GM19351 (cell line): ENCODE results near the gene SLIT3.

ENCODE experiments used
- ATAC-seq: cut with Tn5 transposase; IDR thresholded peaks from one replicate; pipeline ENCODE4 v1.9.1; 2021; ENCODE audit warnings: mild to moderate bottlenecking, moderate library complexity; ENCODE audit not compliant: unreplicated experiment

The SLIT3 gene

GRCh38 chr5:169178754-169179153, 122.2 kb downstream of the SLIT3 start:
- no peak for ATAC-seq

GRCh38 chr5:169178274-169178673, 122.7 kb downstream of the SLIT3 start:
- ATAC-seq: no peak

GRCh38 chr5:169176709-169177694, 123.9 kb downstream of the SLIT3 start:
- no peak for ATAC-seq

GRCh38 chr5:169175733-169176132, 125.2 kb downstream of the SLIT3 start:
- no peak for ATAC-seq

GRCh38 chr5:169174923-169175322, 126.0 kb downstream of the SLIT3 start:
- no peak for ATAC-seq

GRCh38 chr5:169173372-169173771, 127.6 kb downstream of the SLIT3 start:
- ATAC-seq: no peak

- ATAC-seq: no peak
Measured at GRCh38 chr5:169171515-169171914, 129.4 kb downstream of the SLIT3 start.

- no peak for ATAC-seq
Measured at GRCh38 chr5:169169783-169170182, 131.2 kb downstream of the SLIT3 start.

- ATAC-seq: no peak
Measured at GRCh38 chr5:169168280-169168679, 132.7 kb downstream of the SLIT3 start.

GRCh38 chr5:169166078-169166477, 134.9 kb downstream of the SLIT3 start:
- no peak for ATAC-seq

GRCh38 chr5:169165052-169165451, 135.9 kb downstream of the SLIT3 start:
- ATAC-seq: no peak

- no peak for ATAC-seq
Measured at GRCh38 chr5:169164481-169164925, 136.4 kb downstream of the SLIT3 start.

- no peak for ATAC-seq
Measured at GRCh38 chr5:169162407-169162806, 138.5 kb downstream of the SLIT3 start.

GRCh38 chr5:169161022-169161680, 139.8 kb downstream of the SLIT3 start:
- no peak for ATAC-seq

GRCh38 chr5:169160405-169160901, 140.5 kb downstream of the SLIT3 start:
- ATAC-seq: no peak

- no peak for ATAC-seq
Measured at GRCh38 chr5:169158764-169159163, 142.2 kb downstream of the SLIT3 start.

- no peak for ATAC-seq
Measured at GRCh38 chr5:169157064-169157463, 143.9 kb downstream of the SLIT3 start.

- ATAC-seq: no peak
Measured at GRCh38 chr5:169154679-169155078, 146.3 kb downstream of the SLIT3 start.

GRCh38 chr5:169153405-169153804, 147.5 kb downstream of the SLIT3 start:
- no peak for ATAC-seq

GRCh38 chr5:169152946-169153345, 148.0 kb downstream of the SLIT3 start:
- ATAC-seq: no peak

GRCh38 chr5:169152453-169152852, 148.5 kb downstream of the SLIT3 start:
- ATAC-seq: no peak
